Measurements from ENCODE around the gene MED10.

The MED10 gene

DNA sequence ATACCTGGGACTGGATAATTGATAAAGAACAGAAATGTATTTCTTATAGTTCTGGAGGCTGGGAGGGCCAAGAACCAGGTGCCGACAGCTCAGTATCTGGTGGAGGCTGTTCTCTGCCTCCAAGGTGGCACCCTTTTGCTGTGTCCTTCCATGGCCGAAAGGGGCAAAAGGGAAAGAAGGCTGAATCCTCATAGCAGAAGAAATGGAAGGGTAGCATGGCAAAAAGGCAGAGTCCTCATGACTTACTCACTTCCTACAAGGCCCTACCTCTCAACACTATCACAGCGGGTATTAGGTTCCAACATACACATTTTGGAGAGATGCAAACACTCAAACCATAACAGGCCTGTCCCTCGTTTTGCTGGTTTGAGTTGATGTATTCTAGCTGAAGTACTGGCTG is 25.1 kb upstream of the MED10 start:
- Histone ChIP-seq H3K23ac (ENCODE audit: low read length) (no peak overlapping the region), H2AK5ac (ENCODE audit: low read length) (no peak overlapping the region), H3K27ac (ENCODE audit: low read depth, low read length) (no peak overlapping the region), H2BK15ac (replicated peaks; ENCODE audit: low read depth) (no peak overlapping the region), H3K79me1 (ENCODE audit: low read length) (no peaks in the 10 kb centered on the region), H4K5ac (ENCODE audit: low read length) (no peak overlapping the region), H3K56ac (ENCODE audit: low read length) (no peak overlapping the region), H4K8ac (ENCODE audit: low read depth, low read length) (no peak overlapping the region), H3K18ac (ENCODE audit: low read length) (no peak overlapping the region), H3K9ac (ENCODE audit: low read length) (no peak overlapping the region), H3K4ac (ENCODE audit: low read depth, low read length) (no peak overlapping the region), H3K4me2 (ENCODE audit: low read length) (no peak overlapping the region), H2BK120ac (ENCODE audit: low read depth, low read length) (no peak overlapping the region), H3K79me2 (ENCODE audit: control insufficient read depth, insufficient read depth, low read length) (no peaks in the 10 kb centered on the region), H3K4me1 (ENCODE audit: control insufficient read depth, low read depth, low read length) (no peaks in the 10 kb centered on the region), H3K36me3 (ENCODE audit: control insufficient read depth, insufficient read depth, low read length) (no peaks in the 10 kb centered on the region), H2BK5ac (ENCODE audit: low read length) (no peak overlapping the region), H3K27me3 (ENCODE audit: insufficient read depth, low read length, poor library complexity) (no peaks in the 10 kb centered on the region), H3K4me3 (ENCODE audit: low read length) (no peak overlapping the region)
- DNase-seq = no peak
- no CpG with 5 or more reads among the region's 4 CpGs for WGBS (ENCODE audit: extremely low coverage, insufficient coverage, low lambda C conversion rate)

DNA sequence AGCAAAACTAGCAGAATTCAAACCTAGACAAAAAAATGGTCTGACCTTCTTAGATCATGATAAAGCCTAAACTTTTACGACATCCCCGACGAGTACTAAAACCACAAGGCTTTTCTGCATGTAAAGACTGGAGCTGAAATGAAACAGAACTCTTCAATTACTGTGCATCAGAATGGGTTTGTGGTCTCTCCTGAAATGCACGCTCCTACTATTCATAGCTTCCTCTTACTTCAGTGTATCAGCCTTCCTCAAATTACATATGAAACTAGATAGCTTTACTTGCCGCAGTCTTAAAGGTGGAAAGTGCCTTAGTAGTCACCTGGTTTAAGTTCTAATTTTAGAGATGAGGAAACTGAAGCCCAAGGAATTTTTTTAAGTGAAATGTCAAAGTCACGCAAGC is 24.6 kb upstream of the MED10 start:
- Histone ChIP-seq H3K36me3 (ENCODE audit: control insufficient read depth, insufficient read depth, low read length) (no peaks in the 10 kb centered on the region), H4K8ac (ENCODE audit: low read depth, low read length) (no peak overlapping the region), H3K9ac (ENCODE audit: low read length) (no peak overlapping the region), H3K79me1 (ENCODE audit: low read length) (no peaks in the 10 kb centered on the region), H2BK120ac (ENCODE audit: low read depth, low read length) (no peak overlapping the region), H3K79me2 (ENCODE audit: control insufficient read depth, insufficient read depth, low read length) (no peaks in the 10 kb centered on the region), H3K18ac (ENCODE audit: low read length) (no peak overlapping the region), H3K4me3 (ENCODE audit: low read length) (no peak overlapping the region), H3K4me2 (ENCODE audit: low read length) (no peak overlapping the region), H3K27me3 (ENCODE audit: insufficient read depth, low read length, poor library complexity) (no peaks in the 10 kb centered on the region), H4K5ac (ENCODE audit: low read length) (no peak overlapping the region), H2BK15ac (replicated peaks; ENCODE audit: low read depth) (no peak overlapping the region), H3K4ac (ENCODE audit: low read depth, low read length) (no peak overlapping the region), H2AK5ac (ENCODE audit: low read length) (no peak overlapping the region), H3K23ac (ENCODE audit: low read length) (no peak overlapping the region), H2BK5ac (ENCODE audit: low read length) (no peak overlapping the region), H3K4me1 (ENCODE audit: control insufficient read depth, low read depth, low read length) (no peaks in the 10 kb centered on the region), H3K27ac (ENCODE audit: low read depth, low read length) (no peak overlapping the region), H3K56ac (ENCODE audit: low read length) (no peak overlapping the region)
- DNase-seq = no peak
- WGBS (ENCODE audit: extremely low coverage, insufficient coverage, low lambda C conversion rate) = no CpG with 5 or more reads among the region's 6 CpGs

DNA sequence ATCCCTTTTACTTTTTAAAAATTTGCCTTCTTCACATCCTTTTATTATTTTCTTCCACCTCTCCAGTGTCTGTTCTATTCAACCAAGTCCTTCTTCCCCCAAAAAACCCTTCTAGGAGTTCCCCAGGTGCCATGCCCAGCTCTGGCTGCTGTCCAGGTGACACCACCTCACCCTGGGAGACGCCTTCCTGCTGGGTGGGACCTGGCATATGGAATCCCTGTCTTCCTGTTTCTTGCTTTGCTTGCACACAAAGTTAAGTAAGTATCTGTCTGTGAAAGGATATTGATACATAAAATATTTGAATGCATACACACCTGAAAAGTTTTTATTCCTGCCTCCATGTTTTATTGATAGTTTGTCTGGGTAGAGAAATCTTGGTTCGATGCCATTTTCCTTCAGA is 23.1 kb upstream of the MED10 start:
- Histone ChIP-seq H4K8ac (ENCODE audit: low read depth, low read length) (no peak overlapping the region), H3K4ac (ENCODE audit: low read depth, low read length) (no peak overlapping the region), H3K56ac (ENCODE audit: low read length) (no peak overlapping the region), H3K4me1 (ENCODE audit: control insufficient read depth, low read depth, low read length) (no peaks in the 10 kb centered on the region), H3K79me1 (ENCODE audit: low read length) (no peaks in the 10 kb centered on the region), H2BK5ac (ENCODE audit: low read length) (no peak overlapping the region), H3K9ac (ENCODE audit: low read length) (no peak overlapping the region), H3K18ac (ENCODE audit: low read length) (no peak overlapping the region), H3K36me3 (ENCODE audit: control insufficient read depth, insufficient read depth, low read length) (no peaks in the 10 kb centered on the region), H3K4me2 (ENCODE audit: low read length) (no peak overlapping the region), H3K23ac (ENCODE audit: low read length) (no peak overlapping the region), H2BK15ac (replicated peaks; ENCODE audit: low read depth) (no peak overlapping the region), H3K27ac (ENCODE audit: low read depth, low read length) (no peak overlapping the region), H2BK120ac (ENCODE audit: low read depth, low read length) (no peak overlapping the region), H2AK5ac (ENCODE audit: low read length) (no peak overlapping the region), H3K4me3 (ENCODE audit: low read length) (no peak overlapping the region), H3K27me3 (ENCODE audit: insufficient read depth, low read length, poor library complexity) (no peaks in the 10 kb centered on the region), H4K5ac (ENCODE audit: low read length) (no peak overlapping the region), H3K79me2 (ENCODE audit: control insufficient read depth, insufficient read depth, low read length) (no peaks in the 10 kb centered on the region)
- DNase-seq = no peak
- no CpG with 5 or more reads among the region's 2 CpGs for WGBS (ENCODE audit: extremely low coverage, insufficient coverage, low lambda C conversion rate)

DNA sequence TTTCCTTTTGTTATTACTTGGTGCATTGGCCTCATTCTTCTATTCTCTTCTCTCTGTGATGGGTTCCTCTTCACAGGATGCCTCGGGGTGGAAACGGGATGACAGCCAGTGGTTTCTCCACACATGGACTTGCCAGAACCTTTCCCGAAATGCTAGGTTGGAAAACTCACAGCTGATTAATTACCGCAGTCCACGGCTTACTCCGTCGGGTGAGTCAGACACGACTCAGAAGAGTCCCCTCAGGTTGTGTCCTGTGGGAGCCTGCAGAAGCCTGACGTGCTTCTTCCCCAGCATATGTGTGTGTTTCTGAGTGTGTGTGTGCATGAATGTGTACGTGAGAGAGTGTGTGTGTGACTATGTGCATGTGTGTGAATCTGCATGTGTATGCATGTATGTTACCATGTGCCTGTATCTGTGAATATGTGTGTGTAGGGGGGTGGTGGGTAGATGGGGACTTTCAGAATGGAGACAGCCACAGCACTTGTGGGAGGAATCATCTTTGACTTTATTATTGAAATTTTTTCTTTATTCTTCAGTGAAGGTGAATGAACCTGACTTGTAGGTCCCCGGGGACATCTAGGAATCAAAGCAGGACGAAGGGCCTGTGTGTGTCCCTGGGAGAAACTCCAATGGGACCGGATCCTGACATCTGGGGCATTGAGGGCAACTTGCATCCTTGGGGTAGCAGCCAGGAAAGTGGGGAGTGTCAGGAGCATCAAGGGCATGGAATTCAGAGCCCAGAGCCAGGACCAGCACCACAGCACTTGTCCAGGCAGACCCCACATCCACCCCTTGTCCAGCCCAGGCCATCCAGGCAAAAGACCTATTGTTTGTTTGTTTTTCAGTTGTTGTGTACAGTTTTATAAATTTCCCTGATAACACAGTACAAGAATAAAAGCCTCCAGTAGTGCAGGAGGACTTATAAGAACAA is 21.9 kb upstream of the MED10 start:
- WGBS (ENCODE audit: extremely low coverage, insufficient coverage, low lambda C conversion rate) = no CpG with 5 or more reads among the region's 13 CpGs
- H3K18ac ChIP-seq (ENCODE audit: low read length) = no peak overlapping the region

DNA sequence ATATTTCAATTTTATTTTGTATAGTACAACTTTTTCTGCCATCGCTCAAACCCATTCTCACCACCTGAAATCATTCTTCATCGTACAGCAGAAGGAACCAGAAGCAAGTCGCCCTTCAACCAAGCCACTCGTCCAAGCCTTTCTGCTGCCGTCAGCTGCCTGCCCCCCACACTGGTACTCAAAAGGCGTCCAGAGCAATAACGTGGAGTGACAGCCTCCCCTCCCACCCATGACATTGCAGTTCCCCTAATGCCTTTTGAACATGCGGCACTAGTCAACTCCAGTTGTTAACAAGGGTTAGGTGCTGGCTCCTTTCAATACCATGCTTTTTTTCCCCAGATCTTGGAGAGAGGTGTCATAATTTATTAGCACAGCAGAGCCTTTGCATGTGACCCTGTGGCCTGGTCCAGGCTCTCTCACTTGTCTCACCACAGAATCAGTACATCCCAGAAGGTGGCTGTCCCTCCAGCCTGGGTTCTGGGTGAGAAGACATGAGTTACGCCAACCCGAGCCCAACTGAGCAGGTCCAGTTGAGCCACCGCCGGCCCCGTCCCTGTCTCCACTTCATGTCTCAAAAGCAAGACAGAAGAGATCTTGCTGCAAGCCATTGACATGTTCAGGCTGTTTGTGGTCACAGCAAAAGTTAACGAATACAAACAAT is 20.4 kb upstream of the MED10 start:
- Histone ChIP-seq H2BK15ac (replicated peaks; ENCODE audit: low read depth) (no peak overlapping the region), H3K9ac (ENCODE audit: low read length) (no peak overlapping the region), H3K4me1 (ENCODE audit: control insufficient read depth, low read depth, low read length) (no peaks in the 10 kb centered on the region), H3K4ac (ENCODE audit: low read depth, low read length) (no peak overlapping the region), H3K4me3 (ENCODE audit: low read length) (no peak overlapping the region), H3K27ac (ENCODE audit: low read depth, low read length) (no peak overlapping the region), H3K79me2 (ENCODE audit: control insufficient read depth, insufficient read depth, low read length) (no peaks in the 10 kb centered on the region), H2BK120ac (ENCODE audit: low read depth, low read length) (no peak overlapping the region), H3K23ac (ENCODE audit: low read length) (no peak overlapping the region), H3K56ac (ENCODE audit: low read length) (no peak overlapping the region), H4K8ac (ENCODE audit: low read depth, low read length) (no peak overlapping the region), H2BK5ac (ENCODE audit: low read length) (no peak overlapping the region), H4K5ac (ENCODE audit: low read length) (no peak overlapping the region), H3K79me1 (ENCODE audit: low read length) (no peaks in the 10 kb centered on the region), H3K27me3 (ENCODE audit: insufficient read depth, low read length, poor library complexity) (no peaks in the 10 kb centered on the region), H2AK5ac (ENCODE audit: low read length) (no peak overlapping the region), H3K18ac (ENCODE audit: low read length) (no peak overlapping the region), H3K36me3 (ENCODE audit: control insufficient read depth, insufficient read depth, low read length) (no peaks in the 10 kb centered on the region), H3K4me2 (ENCODE audit: low read length) (no peak overlapping the region)
- WGBS (ENCODE audit: extremely low coverage, insufficient coverage, low lambda C conversion rate) = no CpG with 5 or more reads among the region's 14 CpGs
- DNase-seq = no peak

More for the DNA sequence above, 21.9 kb upstream of the MED10 start:
- Histone ChIP-seq H3K4ac (ENCODE audit: low read depth, low read length) (no peak overlapping the region), H3K79me1 (ENCODE audit: low read length) (no peaks in the 10 kb centered on the region), H3K9ac (ENCODE audit: low read length) (no peak overlapping the region), H3K56ac (ENCODE audit: low read length) (no peak overlapping the region), H3K4me3 (ENCODE audit: low read length) (no peak overlapping the region), H3K4me2 (ENCODE audit: low read length) (no peak overlapping the region), H3K36me3 (ENCODE audit: control insufficient read depth, insufficient read depth, low read length) (no peaks in the 10 kb centered on the region), H2BK15ac (replicated peaks; ENCODE audit: low read depth) (no peak overlapping the region), H3K79me2 (ENCODE audit: control insufficient read depth, insufficient read depth, low read length) (no peaks in the 10 kb centered on the region), H3K23ac (ENCODE audit: low read length) (no peak overlapping the region), H2AK5ac (ENCODE audit: low read length) (no peak overlapping the region), H3K27ac (ENCODE audit: low read depth, low read length) (no peak overlapping the region), H4K5ac (ENCODE audit: low read length) (no peak overlapping the region), H3K4me1 (ENCODE audit: control insufficient read depth, low read depth, low read length) (no peaks in the 10 kb centered on the region), H4K8ac (ENCODE audit: low read depth, low read length) (no peak overlapping the region), H2BK120ac (ENCODE audit: low read depth, low read length) (no peak overlapping the region), H2BK5ac (ENCODE audit: low read length) (no peak overlapping the region), H3K27me3 (ENCODE audit: insufficient read depth, low read length, poor library complexity) (no peaks in the 10 kb centered on the region)
- DNase-seq = no peak
